Muscle of arm (tissue), 12 donors: ENCODE data around the gene WFS1. TPM values are rescaled to one million over a fixed set of nuclear protein-coding genes. Genes with fewer than 3 reads are reported as not detected.
A peak's percentile ranks its signal among the peaks of the same experiment; 100 is the strongest.

ENCODE experiments used
- DNase-seq: peaks from one replicate; pipeline ENCODE4 v3.0.0-alpha.2; 2013
- polyA plus RNA-seq, 12 donors: library from polyadenylated mRNA; unstranded; fragments of 120-200 nt; gene quantifications; one replicate each; pipeline ENCODE4 v1.2.1, GENCODE V29; 2013; ENCODE audit not compliant: insufficient read length in 12 of 12

The WFS1 gene
- polyA plus RNA-seq, 12 donors: 15.4 to 31.7 (median 19.8) TPM; not detected in 1

- DNase-seq: no peak
Observed at GRCh38 chr4:6322067-6322760, 52.6 kb downstream of the WFS1 start.

GRCh38 chr4:6322761-6323566 is 53.3 kb downstream of the WFS1 start:
- DNase-seq: no peak

GRCh38 chr4:6324461-6324998 is 54.9 kb downstream of the WFS1 start:
- DNase-seq: no peak

- no peak for DNase-seq
Observed at GRCh38 chr4:6324999-6325787, 55.5 kb downstream of the WFS1 start.

- DNase-seq: no peak
Observed at GRCh38 chr4:6325788-6326290, 56.2 kb downstream of the WFS1 start.

GRCh38 chr4:6326312-6327060 is 56.8 kb downstream of the WFS1 start:
- DNase-seq: no peak

GRCh38 chr4:6327220-6327917 is 57.7 kb downstream of the WFS1 start:
- DNase-seq: peak; percentile 76

- no peak for DNase-seq
Observed at GRCh38 chr4:6328526-6328925, 58.9 kb downstream of the WFS1 start.

- DNase-seq: no peak
Observed at GRCh38 chr4:6329478-6330383, 60.1 kb downstream of the WFS1 start.

- DNase-seq: no peak
Observed at GRCh38 chr4:6330384-6330767, 60.7 kb downstream of the WFS1 start.

- no peak for DNase-seq
Observed at GRCh38 chr4:6331018-6331417, 61.4 kb downstream of the WFS1 start.

- no peak for DNase-seq
Observed at GRCh38 chr4:6331468-6331867, 61.8 kb downstream of the WFS1 start.

GRCh38 chr4:6332042-6332668 is 62.5 kb downstream of the WFS1 start:
- DNase-seq: no peak

GRCh38 chr4:6332669-6333050 is 63.0 kb downstream of the WFS1 start:
- DNase-seq: no peak

GRCh38 chr4:6333301-6334202 is 63.9 kb downstream of the WFS1 start:
- no peak for DNase-seq

GRCh38 chr4:6334203-6334887 is 64.7 kb downstream of the WFS1 start:
- no peak for DNase-seq

- no peak for DNase-seq
Observed at GRCh38 chr4:6335040-6335590, 65.5 kb downstream of the WFS1 start.
